HG03196 (cell line): ENCODE results near the gene RFPL3.

Source experiments
- ATAC-seq: cut with Tn5 transposase; IDR thresholded peaks from one replicate; pipeline ENCODE4 v1.9.1; 2021; ENCODE audit not compliant: unreplicated experiment

The RFPL3 gene

GRCh38 chr22:32410459-32410858 lies 52.8 kb downstream of the RFPL3 start:
- ATAC-seq, result no peak
